Measurements from ENCODE around the gene ID1.
"Not testable (repeated sequence)": the region's sequence is repeated elsewhere in the genome, so short reads cannot be mapped to it uniquely, and the experiment has no call there.

ID1 gene

DNA sequence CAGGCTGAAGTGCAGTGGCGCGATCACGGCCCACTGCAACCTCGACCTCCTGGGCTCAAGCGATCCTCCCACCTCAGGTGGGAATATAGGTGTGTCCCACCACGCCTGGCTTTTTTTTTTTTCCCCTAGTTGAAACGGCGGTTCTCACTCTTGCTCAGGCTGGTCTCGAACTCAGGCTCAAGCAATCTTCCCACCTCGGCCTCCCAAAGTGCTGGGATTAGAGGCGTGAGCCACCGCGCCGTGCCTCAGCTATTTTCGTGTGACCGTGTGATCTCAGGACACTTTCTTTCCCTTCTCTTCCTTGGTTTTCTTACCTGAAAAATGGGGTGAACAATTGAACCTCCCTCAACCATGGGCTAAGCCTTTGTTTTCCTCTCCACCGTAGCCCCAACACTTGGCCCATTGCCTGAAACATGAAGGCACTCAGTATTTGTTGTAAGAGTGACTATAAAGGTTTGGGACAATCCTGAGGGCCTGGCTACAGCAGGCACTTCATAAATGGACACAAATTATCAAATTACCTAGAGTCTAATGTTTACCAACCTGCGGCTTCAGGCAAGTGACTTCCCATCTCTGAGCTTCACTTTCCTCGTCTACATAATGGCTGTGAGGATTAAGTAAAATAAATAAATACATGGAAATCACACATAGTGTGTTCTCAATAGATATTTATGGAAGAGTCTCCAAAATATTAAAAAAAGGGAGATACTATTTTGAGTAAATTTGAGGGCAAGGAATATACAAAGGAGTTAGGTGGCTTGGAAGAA, 31.4 kb upstream of the ID1 start:
- DNase-seq = no peak

DNA sequence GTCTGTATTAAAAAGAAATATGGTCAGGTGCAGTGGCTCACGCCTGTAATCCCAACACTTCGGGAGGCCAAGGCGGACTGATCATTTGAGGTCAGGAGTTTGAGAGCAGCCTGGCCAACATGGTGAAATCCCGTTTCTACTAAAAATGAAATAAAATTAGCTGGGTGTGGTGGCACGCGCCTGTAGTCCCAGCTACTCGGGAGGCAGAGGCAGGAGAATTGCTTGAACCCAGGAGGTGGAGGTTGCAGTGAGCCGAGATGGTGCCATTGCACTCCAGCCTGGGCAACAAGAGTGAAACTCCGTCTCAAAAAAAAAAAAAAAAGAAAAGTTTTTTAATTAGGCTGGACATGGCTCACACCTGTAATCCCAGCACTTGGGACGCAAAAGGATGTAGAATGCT, 30.1 kb upstream of the ID1 start:
- not testable (repeated sequence) for DNase-seq

DNA sequence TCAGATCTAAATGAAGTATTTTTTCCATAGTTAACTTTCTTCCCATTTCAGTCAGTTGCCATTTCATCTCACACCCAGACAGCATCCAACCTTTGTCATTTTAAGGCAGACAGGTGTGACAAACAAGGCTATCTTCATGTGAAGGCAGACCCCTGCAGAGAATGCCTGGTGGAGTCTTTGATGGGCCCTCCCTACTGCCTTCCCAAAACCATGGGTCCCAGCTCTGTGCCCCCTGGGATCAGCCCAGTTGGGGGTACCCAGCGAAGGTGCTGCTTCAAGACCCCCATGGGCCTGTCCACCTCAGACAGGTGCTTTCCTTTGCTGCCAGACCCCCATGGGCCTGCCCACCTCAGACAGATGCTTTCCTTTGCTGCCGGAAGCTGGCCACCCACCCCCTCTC, 28.3 kb upstream of the ID1 start:
- DNase-seq = no peak

DNA sequence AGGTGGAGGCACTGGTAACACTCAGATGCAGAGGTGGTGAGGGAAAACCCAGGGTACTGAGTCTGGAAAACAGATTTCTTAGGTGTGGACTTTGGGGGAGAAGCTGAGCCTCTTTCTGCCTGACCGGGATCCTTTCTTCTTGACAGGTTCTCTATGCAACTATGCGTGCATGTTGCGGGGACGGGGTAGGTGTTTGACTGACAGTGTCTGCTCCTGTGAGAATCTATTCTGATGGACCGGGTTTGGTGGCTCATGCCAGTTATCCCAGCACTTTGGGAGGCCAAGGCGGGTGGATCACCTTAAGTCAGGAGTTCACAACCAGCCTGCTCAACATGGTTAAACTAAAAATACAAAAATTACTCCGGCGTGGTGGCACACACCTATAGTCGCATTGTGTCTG, 27.9 kb upstream of the ID1 start:
- DNase-seq = no peak

DNA sequence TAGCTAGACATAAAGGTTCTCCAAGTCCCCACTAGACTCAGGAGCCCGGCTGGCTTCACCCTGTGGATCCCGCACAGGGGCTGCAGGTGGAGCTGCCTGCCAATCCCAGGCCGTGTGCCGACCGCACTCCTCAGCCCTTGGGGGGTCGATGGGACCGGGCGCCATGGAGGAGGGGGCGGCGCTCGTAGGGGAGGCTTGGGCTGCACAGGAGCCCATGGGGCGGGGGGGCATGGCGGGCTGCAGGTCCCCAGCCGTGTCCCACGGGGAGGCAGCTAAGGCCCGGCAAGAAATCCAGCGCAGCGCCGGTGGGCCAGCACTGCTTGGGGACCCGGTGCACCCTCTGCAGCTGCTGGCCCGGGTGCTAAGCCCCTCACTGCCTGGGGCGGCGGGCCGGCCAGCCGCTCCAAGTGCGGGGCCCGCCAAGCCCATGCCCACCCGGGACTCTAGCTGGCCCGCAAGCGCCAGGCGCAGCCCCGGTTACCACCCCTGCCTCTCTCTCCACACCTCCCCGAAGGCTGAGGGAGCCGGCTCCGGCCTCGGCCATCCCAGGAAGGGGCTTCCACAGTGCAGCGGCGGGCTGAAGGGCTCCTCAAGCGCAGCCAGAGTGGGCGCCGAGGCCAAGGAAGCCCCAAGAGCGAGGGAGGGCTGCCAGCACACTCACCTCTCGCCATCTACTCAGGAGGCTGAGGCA, 26.5 kb upstream of the ID1 start:
- no peak for DNase-seq

DNA sequence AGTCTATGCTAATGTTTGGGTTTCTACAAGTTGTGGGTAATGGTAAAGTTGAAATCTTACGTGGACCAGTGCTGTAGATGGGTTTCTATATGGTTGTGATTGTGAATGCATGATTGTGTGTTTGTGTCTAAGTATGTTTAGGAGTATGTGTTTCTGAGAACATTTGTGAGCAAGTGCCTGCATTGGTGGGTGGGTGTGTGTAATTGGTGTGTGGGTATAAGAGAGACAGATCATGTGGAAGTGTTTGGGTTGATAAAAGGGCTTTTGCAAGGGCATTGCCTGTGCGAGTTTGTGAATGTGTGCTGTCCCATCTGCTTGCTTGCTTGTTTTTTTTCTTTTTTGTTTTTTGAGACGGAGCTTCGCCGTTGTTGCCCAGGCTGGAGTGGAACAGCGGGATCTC, 25.8 kb upstream of the ID1 start:
- no peak for DNase-seq

DNA sequence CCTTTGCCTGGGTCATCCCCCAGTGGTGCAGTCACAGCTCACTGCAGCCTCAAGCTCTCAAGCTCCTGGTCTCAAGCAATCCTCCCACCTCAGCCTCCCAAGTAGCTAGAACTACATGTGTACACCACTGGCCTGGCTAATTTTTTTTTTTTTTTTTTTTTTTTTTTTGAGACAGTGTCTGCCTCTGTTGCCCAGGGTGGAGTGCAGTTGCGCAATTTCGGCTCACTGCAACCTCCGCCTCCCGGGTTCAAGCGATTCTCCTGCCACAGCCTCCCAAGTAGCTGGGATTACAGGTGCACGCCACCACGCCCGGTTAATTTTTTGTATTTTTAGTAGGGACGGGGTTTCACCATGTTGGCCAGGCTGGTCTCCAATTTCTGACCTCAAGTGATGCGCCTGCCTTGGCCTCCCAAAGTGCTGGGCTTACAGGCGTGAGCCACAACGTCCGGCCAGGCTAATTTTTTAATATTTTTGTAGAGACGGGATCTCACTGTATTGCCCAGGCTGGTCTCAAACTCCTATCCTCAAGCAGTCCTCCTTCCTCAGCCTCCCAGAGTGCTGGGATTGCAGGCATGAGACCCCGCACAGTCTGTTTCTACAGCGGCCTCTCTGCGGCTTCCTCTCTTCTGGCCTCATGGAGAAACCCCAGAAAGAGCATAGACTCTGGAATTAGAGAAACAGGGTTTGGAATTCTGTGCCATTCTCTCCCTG, 25.0 kb upstream of the ID1 start:
- not testable (repeated sequence) for DNase-seq

DNA sequence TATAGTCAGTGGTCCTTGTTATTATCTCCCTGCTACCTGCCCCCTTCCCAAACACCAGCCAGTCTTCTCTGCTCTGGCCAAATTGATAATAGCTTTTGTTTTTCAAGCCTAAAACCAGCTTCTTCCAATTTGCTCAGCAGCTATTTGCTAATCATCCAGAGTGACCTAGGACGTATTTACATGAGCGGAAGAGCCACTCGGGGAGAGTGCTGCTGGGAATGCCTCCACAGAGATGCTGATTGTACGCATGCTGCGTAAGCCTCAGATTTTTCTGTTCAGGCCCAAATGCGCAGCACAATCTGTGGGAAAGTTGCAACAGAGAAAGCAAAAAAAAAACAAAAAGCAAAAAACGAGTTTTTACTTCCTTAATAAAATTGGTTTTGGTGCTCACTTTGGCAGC, 24.4 kb upstream of the ID1 start:
- DNase-seq = no peak

DNA sequence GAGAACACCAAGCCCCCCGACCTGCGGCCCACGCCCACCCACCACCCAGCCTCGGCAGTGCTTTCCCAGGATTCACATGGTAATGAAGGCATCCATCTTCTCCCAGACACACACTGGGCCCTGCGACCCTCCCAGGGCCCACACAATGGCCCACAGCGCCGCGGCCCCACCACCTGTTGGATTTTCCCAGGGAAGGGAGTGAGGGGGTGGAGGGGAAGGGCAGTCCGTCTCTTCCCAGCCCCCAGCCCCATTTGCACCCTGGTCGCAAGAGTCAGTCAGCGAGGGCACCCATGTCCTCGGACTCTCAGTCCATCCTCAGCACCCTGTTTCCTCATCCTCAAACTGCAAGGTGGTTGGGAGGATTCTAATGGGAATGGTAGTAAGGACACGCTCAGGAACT, 23.7 kb upstream of the ID1 start:
- DNase-seq = no peak

DNA sequence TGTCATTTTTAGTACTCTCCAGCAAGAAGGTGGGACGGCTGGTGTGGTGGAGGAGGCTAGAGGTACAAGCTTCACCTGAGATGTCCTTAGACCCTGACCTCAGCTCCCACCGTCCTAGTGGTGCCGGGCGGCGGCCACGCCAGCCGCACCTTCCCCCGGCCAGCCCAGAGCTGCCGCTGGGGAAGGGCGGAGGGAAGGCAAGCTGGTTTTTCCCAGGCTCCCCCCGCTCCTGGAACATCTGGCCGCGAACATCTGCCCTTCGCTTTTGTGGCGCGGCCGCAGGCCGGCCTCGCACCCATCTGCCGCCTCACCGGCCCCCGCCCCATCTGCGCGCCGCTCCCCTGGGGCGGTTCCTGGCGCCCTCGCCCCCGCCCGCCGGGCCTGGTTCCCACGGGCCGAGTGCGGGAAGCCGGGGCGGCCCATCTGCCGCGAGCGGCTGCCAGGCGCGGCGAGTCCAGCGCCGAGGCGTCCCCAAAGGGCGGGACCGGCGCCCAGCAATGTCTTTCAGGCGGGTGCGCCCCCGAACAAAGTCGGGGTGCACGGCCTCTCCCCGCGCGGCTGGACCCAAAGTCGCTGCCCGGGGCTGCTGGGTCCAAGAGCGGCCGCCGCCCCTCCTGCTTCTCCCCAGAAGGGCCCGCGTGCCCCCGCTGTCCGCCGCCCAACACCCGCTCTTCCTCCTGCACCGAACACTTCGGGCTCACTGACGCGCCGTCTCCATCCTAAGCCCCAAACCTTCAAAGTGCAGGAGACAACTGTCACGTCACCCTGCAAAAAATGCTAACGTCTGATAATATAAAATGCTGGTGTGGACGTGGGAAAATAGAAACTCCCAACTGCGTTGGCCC, 17.3 kb upstream of the ID1 start:
- no peak for DNase-seq

DNA sequence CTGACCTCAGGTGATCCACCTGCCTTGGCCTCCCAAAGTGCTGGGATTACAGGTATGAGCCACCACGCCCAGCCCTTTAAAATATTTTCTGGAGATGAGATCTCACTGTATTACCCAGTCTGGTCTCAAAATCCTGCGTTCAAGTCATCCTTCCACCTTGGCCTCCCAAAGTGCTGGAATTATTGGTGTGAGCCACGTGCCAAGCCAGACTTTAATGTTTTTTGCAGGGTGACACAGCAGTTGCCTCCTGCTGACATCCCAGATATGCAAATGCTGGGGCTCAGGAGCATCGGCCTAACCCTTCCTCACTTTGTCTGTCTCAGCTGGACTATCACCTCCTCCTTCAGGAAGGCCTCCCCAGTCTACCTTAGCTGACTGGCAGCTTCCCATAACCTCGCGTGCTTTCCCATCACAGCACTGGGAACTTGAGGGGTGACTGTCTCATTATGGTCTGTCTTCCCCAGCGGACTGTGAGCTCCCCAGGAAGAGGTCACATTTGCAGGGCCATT, 14.3 kb upstream of the ID1 start:
- no peak for DNase-seq

DNA sequence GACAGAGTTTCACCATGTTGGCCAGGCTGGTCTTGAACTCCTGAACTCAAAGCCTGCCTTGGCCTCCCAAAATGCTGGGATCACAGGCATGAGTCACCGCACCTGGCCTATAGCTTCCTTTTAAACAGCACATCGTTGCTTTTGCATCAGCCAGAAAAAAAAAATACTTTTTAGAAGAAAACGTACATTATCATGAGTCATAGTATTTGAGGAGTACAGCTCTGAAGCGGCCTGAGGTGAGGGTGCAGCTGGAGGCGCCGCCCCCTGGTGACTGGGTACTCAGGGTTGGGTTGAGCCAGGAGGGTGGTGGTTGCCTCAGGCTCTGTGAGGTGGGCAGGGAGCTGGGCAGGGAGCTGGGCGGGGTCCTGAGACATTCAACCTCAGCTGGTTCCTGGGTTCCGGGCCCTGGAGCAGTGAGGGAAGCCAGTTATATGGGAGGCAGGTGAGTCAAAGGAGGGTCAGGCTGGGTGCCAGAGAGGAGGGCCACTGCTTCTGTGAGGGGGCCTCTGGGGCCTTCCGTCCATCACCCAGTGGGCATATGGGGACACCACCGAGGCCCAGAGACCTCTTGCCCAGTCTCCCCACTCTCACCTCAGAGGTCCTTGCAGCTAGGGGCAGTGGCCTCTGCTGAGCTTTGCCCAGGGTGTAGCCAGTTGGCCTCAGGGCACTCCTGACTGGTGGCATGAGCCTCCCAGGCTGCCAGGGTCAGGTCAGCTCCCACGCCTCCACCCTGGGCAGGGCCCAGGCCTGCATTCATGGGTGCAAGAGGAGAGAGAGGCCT, 11.7 kb upstream of the ID1 start:
- no peak for DNase-seq

DNA sequence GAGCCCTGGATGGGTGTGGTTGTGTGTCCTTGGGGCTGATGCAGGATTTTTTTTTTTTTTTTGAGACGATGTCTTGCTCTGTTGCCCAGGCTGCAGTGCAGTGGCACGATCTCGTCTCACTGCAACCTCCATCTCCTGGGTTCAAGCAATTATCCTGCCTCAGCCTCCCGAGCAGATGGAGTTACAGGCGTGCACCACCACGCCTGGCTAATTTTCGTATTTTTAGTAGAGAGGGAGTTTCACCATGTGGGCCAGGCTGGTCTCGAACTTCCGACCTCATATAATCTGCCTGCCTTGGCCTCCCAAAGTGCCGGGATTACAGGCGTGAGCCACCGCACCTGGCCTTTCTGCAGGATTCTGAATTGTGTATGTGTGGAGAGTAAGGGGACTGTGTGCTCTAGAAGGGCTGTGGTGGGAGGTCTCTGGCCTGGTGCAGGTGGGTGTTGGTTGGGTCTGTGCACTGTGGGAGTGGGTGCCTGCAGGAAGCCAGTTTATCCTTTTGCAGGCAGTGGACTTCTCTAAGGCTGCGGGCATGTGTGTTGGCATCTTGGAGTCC, 11.0 kb upstream of the ID1 start:
- DNase-seq = no peak

DNA sequence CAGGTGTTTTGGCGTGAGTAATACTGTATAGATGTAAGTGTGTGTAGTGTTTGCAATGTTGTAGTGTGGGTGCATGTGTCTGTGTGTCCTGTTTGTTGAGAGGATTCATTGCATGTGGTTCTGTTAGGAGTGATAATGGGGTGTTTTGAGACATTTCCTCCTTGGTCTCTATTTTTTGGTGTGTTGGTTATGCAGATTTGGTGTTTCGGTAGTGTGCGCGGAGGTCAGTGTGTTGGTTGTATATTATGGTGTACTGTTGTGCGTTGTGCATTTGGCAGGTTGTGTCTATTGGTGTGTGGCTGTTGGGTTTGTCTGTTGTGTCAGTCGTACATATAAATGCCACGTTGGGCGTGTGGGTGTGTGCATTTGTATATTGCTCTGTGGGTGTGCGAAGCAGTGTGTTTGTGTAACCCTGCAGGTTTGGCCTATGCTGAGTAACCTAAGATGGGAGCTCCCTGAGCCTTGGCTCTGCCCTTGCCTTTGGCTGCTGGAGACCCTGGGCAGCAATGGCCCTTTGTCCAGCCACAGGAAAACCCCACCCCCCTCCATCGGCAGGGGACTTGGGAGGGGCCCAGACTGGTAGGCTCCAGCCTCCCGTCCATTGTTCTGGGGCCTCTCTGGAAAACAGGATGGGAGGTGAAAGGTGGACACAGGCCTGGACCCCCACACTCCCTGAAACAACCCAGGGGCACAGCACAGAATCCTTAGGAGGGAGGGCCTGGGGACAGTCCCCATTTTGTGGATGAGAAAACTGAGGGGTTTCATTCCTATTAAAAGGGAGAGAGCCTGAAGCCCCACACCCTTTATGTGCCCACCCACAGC, 10.3 kb upstream of the ID1 start:
- DNase-seq = no peak

DNA sequence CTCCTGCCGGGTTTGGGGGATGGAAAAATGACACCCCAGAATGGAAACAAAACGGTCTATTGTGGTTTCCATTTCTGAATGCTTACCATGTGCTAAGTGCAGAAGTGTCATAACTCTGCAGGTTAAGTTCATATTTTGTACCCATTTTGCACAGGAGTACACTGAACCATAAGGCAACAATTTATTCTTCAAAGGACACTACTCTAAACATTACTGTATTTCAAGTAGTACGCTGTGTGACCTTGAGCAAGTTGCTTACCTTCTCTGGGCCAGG, 9.8 kb upstream of the ID1 start:
- DNase-seq = no peak

DNA sequence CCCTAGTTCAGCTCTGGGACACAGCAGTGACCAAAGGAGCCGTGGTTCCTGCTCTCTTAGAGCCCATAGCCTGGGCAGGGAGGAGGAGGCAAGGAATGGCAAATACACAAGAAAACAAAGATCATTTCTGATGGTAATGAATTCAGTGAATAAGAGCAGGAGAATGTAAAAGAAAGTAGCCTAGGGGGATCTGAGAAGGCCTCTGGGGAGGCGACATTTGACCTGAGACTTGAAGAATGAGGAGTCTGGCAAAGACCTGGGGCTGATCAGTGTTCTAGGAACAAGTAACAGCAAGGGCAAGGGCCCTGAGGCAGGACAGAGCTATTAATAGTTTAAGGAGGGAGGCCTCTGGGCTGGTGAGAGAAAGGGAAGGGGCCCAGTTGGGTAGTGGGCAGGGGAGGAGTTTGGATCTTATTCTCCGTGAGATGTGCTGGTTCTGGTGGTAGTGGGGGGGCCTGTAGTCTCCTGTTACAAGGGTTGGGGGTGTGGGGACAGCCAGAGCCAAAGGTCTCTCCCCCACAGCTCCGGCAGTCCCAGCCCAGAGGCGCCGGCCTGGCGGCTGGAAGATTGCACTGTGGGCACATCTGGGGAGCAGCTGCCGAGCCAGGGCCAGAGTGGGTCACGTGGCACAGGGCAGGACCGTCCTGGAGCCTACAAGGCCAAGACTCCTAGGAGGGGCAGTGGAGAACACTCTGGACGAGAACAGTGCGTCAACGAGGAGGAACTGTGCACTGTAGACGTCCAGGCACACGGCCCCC, 9.3 kb upstream of the ID1 start:
- no peak for DNase-seq

DNA sequence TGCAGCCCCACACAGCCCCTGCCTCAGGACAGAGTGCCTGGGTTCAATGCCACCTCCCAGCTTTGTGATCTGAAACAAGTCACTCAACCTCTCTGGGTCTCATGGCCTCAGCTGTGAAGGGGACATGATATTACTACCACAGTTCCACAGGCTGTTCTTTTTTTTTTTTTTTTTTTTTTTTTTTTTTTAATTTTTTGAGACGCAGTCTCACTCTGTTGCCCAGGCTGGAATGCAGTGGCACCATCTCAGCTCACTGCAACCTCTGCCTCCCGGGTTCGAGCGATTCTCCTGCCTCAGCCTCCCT, 8.7 kb upstream of the ID1 start:
- not testable (repeated sequence) for DNase-seq

DNA sequence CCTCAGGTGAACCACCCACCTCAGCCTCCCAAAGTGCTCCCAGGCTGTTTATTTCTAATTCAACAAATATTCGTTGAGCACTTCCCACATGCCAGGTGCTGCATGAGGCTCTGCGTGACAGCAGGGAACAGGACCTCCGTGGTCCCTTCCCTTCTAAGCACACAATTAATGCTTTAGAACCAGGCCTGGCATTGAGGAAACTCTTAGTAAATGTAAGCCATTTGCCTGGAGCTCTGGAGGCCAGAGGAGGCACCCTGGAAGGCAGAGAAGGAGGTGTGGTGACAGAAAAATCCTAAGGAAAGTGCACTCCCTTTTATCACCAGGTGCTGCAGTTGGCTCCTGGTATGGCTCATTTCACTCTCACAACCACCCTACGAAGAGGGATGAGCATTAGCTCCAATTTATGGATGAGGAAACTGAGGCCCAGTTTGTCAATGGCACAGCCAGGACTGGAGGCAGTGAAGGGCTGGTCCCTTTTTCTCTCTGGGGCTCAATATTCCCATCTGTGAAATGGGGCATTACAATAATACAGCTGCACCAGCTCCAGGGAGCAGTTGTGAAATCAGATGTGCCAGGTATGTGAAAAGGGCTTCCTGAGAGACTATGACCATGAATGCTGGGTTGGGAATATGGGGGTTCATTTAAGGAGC, 8.1 kb upstream of the ID1 start:
- no peak for DNase-seq

DNA sequence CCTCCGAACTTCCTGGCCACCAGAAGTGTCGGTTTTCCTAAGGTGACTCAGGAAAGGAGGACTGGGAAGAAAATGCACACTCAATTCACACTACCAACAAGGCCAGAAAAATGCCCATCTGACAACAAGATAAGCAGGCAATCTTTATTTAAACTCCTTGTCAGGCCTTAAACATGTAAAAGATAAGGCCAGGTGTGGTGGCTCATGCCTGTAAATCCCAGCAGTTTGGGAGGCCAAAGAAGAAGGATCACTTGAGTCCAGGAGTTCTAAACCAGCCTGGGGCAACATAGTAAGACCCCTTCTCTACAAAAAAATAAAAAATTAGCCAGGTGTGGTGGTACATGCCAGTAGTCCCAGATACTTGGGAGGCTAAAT, 7.6 kb upstream of the ID1 start:
- DNase-seq = no peak

DNA sequence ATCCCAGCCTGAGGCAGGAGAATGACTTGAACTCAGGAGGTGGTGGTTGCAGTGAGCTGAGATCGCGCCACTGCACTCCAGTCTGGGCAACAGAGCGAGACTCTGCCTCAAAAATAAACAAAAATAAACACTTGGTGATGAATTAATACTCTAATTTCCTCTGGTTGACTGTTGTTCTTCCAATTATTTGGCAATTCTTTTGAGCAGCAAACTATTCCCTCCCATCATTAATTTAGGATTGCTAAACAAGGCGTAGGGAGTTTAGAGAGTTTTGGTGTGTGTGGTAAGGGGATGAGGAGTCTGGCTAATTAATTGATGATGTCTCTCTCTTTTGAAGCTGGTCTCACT, 2.7 kb upstream of the ID1 start:
- DNase-seq = no peak

All from activated gamma-delta T cell treated with Interleukin-2 at 50 U/mL for 16 hours (primary cell).